HL-60 (cell line): ENCODE results near the gene TAF7L.

Source experiments
- DNase-seq, 2 experiments: peaks; one replicate each; pipeline ENCODE4 v3.0.0-alpha.2; 2010 to 2020; ENCODE audit warnings: low read depth in 1 of 2, low spot score in 1 of 2
- H3K27ac ChIP-seq: fragments of 250-450 bp; sonication (Bioruptor Pico); replicated peaks from 2 replicates; pipeline ENCODE4 v1.5.1; 2020; ENCODE audit warnings: mild to moderate bottlenecking, moderate library complexity
- H3K27me3 ChIP-seq: fragments of 250-450 bp; sonication (Bioruptor Pico); 2 replicates; pipeline ENCODE4 v1.5.1; 2021; ENCODE audit warnings: mild to moderate bottlenecking, moderate library complexity; ENCODE audit not compliant: insufficient read depth, poor library complexity, severe bottlenecking
- H3K4me3 ChIP-seq: replicated peaks from 2 replicates; pipeline ENCODE4 v1.5.1; 2011; ENCODE audit warnings: mild to moderate bottlenecking, control low read depth, low read length; ENCODE audit not compliant: insufficient read depth
- GABPA ChIP-seq: IDR thresholded peaks from 2 replicates; pipeline ENCODE4 v1.6.1; 2012; ENCODE audit warnings: low read depth
- POLR2AphosphoS5 ChIP-seq: IDR thresholded peaks from 2 replicates; pipeline ENCODE4 v1.6.1; 2012; ENCODE audit warnings: low read depth
- SPI1 ChIP-seq: IDR thresholded peaks from 2 replicates; pipeline ENCODE4 v1.6.1; 2012; ENCODE audit warnings: low read depth, mild to moderate bottlenecking, borderline replicate concordance
- TF ChIP-seq, protein P1 (sequence below): IDR thresholded peaks from 2 replicates; pipeline ENCODE4 v1.6.1; 2012; ENCODE audit warnings: low read depth; ENCODE audit not compliant: insufficient replicate concordance
- TF ChIP-seq, protein P2 (sequence below): IDR thresholded peaks from one replicate; pipeline ENCODE4 v1.5.1; 2011; ENCODE audit warnings: low read length, control low read depth, inconsistent platforms; ENCODE audit not compliant: insufficient read depth

The TAF7L gene

DNA sequence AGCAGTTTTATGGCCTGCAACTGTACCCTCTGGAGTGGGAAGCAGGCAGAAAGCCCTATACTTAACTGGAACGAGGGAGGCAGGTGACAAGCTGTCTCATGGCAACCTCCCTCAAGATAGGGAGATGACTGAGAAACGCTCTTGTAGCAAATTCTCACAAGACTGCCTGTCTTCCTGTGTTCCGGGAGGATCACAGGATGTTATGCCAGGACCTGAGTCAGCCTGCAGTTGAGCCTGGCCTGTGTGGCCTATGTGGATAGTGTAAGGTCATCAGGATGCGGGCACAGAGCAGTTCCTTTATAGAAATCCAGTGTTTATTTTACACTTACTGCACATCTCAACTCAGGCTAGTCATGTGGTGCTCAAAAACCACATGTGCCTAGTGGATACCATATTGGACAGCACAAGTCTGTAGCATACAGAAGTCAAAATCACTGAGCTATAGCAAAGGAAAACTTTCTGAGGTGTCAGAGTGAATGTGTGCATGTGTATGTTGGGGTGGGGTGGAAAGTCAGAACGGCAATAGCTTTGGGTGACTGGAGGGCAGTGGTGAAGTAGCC is 25.2 kb downstream of the TAF7L start:
- H3K27me3 ChIP-seq = no peaks in the 10 kb centered on the region
- no peak overlapping the region for H3K27ac ChIP-seq
- no peak for DNase-seq
- no peak for TF ChIP-seq GABPA
- no peak for TF ChIP-seq SPI1
- H3K4me3 ChIP-seq = no peak overlapping the region

DNA sequence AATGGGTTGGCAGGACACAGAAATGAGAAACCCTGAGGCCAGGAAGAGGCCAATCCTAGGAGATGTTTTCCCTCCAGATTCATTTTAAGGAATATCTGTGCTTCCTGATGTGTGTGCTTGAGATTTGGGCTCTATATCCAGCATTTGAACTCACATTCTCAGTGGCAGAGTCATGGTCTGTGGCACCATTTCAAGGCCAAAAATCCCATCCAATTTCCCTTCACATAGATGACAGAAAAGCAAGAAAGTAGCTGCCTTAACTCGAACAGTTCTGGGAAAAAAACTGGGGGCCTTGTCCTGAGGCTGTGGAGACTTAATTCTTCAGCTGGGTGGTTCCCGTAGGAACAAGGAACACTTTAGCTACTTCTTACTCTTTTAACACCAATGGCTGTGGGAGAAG is 27.4 kb downstream of the TAF7L start:
- no peak for TF ChIP-seq GABPA
- no peak overlapping the region for H3K27ac ChIP-seq
- H3K4me3 ChIP-seq = no peak overlapping the region

DNA sequence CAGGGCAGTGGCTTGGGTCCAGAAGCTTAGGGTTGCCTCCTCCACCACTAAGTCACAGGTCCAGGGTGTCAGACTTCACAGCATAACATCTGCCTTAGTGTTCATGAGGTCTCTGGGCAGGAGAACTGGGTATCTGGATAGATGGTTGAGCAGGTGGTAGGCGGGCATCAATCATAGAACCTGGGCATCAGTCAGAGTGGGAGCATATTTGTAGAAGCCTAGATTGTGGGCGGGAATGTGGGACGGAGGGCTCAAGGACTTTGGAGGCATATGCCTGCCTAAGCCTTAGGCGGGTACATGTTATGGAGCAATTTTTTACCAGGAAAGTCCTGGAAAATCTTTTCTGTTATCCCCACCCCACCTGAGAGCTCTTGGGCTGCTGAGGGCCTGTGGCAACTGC is 28.5 kb downstream of the TAF7L start:
- H3K27me3 ChIP-seq = no peaks in the 10 kb centered on the region
- no peak overlapping the region for H3K4me3 ChIP-seq
- H3K27ac ChIP-seq = no peak overlapping the region
- TF ChIP-seq SPI1 (no peak), POLR2AphosphoS5 (no peak)
- no peak for DNase-seq

More for the DNA sequence above, 27.4 kb downstream of the TAF7L start:
- DNase-seq = no peak
- no peaks in the 10 kb centered on the region for H3K27me3 ChIP-seq

DNA sequence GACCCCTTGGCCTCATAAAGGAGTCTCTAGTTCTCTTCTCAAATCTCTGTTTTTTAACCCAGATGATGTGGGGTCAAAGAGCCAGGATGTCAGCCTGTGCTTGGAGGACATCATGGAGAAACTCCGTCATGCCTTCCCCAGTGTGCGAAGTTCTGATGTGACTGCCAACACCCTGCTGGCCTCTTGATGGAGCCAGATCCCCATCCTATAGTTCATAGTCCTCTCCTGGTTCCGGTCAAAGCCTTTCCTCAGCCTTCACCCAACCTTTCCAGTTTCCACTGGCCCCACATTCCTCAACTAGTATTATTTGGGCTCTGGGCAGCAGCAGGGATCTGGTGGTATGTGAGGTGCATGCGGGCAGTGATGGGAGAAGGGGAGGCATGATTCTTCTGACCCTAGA is 30.7 kb downstream of the TAF7L start:
- Histone ChIP-seq H3K27ac (no peak overlapping the region), H3K27me3 (no peaks in the 10 kb centered on the region), H3K4me3 (no peak overlapping the region)
- TF ChIP-seq, protein P1, sequence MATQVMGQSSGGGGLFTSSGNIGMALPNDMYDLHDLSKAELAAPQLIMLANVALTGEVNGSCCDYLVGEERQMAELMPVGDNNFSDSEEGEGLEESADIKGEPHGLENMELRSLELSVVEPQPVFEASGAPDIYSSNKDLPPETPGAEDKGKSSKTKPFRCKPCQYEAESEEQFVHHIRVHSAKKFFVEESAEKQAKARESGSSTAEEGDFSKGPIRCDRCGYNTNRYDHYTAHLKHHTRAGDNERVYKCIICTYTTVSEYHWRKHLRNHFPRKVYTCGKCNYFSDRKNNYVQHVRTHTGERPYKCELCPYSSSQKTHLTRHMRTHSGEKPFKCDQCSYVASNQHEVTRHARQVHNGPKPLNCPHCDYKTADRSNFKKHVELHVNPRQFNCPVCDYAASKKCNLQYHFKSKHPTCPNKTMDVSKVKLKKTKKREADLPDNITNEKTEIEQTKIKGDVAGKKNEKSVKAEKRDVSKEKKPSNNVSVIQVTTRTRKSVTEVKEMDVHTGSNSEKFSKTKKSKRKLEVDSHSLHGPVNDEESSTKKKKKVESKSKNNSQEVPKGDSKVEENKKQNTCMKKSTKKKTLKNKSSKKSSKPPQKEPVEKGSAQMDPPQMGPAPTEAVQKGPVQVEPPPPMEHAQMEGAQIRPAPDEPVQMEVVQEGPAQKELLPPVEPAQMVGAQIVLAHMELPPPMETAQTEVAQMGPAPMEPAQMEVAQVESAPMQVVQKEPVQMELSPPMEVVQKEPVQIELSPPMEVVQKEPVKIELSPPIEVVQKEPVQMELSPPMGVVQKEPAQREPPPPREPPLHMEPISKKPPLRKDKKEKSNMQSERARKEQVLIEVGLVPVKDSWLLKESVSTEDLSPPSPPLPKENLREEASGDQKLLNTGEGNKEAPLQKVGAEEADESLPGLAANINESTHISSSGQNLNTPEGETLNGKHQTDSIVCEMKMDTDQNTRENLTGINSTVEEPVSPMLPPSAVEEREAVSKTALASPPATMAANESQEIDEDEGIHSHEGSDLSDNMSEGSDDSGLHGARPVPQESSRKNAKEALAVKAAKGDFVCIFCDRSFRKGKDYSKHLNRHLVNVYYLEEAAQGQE = no peak
- TF ChIP-seq POLR2AphosphoS5 (no peak), GABPA (no peak), SPI1 (no peak)
- TF ChIP-seq, protein P2, sequence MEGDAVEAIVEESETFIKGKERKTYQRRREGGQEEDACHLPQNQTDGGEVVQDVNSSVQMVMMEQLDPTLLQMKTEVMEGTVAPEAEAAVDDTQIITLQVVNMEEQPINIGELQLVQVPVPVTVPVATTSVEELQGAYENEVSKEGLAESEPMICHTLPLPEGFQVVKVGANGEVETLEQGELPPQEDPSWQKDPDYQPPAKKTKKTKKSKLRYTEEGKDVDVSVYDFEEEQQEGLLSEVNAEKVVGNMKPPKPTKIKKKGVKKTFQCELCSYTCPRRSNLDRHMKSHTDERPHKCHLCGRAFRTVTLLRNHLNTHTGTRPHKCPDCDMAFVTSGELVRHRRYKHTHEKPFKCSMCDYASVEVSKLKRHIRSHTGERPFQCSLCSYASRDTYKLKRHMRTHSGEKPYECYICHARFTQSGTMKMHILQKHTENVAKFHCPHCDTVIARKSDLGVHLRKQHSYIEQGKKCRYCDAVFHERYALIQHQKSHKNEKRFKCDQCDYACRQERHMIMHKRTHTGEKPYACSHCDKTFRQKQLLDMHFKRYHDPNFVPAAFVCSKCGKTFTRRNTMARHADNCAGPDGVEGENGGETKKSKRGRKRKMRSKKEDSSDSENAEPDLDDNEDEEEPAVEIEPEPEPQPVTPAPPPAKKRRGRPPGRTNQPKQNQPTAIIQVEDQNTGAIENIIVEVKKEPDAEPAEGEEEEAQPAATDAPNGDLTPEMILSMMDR = no peak
- no peak for DNase-seq

DNA sequence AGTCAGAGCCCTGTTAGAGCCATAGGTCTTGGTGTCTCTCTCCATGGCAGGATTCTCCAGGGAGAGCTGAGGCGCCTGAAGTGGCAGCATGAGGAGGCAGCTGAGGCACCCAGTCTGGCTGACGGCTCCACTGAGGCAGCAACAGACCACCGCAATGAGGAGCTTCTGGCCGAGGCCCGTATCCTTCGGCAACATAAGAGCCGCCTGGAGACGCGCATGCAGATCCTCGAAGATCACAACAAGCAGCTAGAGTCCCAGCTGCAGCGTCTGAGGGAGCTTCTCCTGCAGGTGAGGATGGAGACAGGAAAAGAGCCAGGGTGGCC is 32.9 kb downstream of the TAF7L start:
- H3K27me3 ChIP-seq = no peaks in the 10 kb centered on the region
- TF ChIP-seq SPI1 (no peak), POLR2AphosphoS5 (no peak), GABPA (no peak)
- TF ChIP-seq, protein P1 = no peak
- TF ChIP-seq, protein P2 = no peak
- no peak for DNase-seq
- H3K4me3 ChIP-seq = no peak overlapping the region
- H3K27ac ChIP-seq = no peak overlapping the region
